HUES48 (cell line): Measurements from ENCODE around the gene CDK19.

Experiments
- H3K27ac ChIP-seq: one replicate; pipeline ENCODE4 v1.7.0; 2013; ENCODE audit warnings: low read depth, low read length, inconsistent platforms
- H3K27me3 ChIP-seq: 2 replicates; pipeline ENCODE4 v1.6.1; 2013; ENCODE audit warnings: mild to moderate bottlenecking, low read length; ENCODE audit not compliant: control insufficient read depth, insufficient read depth
- H3K36me3 ChIP-seq: 2 replicates; pipeline ENCODE4 v1.6.1; 2013; ENCODE audit warnings: low read length; ENCODE audit not compliant: control insufficient read depth, insufficient read depth
- H3K4me1 ChIP-seq: 2 replicates; pipeline ENCODE4 v1.6.1; 2013; ENCODE audit warnings: mild to moderate bottlenecking, low read length; ENCODE audit not compliant: control insufficient read depth, insufficient read depth
- H3K4me3 ChIP-seq: 2 replicates; pipeline ENCODE4 v1.5.1; 2013; ENCODE audit warnings: mild to moderate bottlenecking, low read depth, low read length
- H3K9ac ChIP-seq: 2 replicates; pipeline ENCODE4 v1.6.1; 2013; ENCODE audit warnings: mild to moderate bottlenecking, low read depth, low read length, moderate library complexity
- H3K9me3 ChIP-seq: 2 replicates; pipeline ENCODE4 v1.6.1; 2013; ENCODE audit warnings: low read length; ENCODE audit not compliant: control insufficient read depth, insufficient read depth

CDK19 gene

DNA sequence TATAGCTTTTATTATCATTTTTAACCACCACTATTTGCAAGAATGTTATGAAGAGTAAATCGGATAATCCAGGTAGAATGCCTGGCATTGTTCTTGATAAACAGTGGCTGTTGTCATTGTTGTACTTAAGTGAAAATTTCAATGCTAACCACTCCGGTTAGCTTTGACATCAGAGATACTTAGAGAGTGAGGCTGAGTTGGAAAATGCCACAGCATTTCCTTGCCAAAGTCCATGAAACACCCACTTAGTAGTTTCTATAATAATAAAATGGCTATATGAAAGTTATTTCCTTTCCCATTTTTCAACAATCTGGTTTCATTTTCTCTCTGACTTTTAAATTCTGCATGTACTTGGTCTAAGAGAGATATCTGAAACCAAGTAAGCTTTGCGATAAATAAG is 132.0 kb downstream of the CDK19 start:
- no peaks in the 10 kb centered on the region for H3K27me3 ChIP-seq
- H3K9me3 ChIP-seq: no peaks in the 10 kb centered on the region
- no peak overlapping the region for H3K9ac ChIP-seq
- H3K36me3 ChIP-seq: no peaks in the 10 kb centered on the region
- H3K4me1 ChIP-seq: no peaks in the 10 kb centered on the region; the same call in 1 of the 2 replicates
- H3K4me3 ChIP-seq: no peak overlapping the region
- no peak overlapping the region for H3K27ac ChIP-seq

GRCh38 chr6:110682460-110682853 is 132.8 kb downstream of the CDK19 start:
- H3K9ac ChIP-seq: no peak overlapping the region
- no peak overlapping the region for H3K27ac ChIP-seq
- H3K4me1 ChIP-seq: no peaks in the 10 kb centered on the region; the same call in 1 of the 2 replicates
- no peaks in the 10 kb centered on the region for H3K9me3 ChIP-seq
- no peaks in the 10 kb centered on the region for H3K27me3 ChIP-seq
- H3K4me3 ChIP-seq: no peak overlapping the region
- H3K36me3 ChIP-seq: no peaks in the 10 kb centered on the region

- no peaks in the 10 kb centered on the region for H3K36me3 ChIP-seq
- no peak overlapping the region for H3K9ac ChIP-seq
- H3K27ac ChIP-seq: no peak overlapping the region
- no peaks in the 10 kb centered on the region; the same call in 1 of the 2 replicates for H3K4me1 ChIP-seq
- no peaks in the 10 kb centered on the region for H3K27me3 ChIP-seq
- H3K4me3 ChIP-seq: no peak overlapping the region
- H3K9me3 ChIP-seq: no peaks in the 10 kb centered on the region
Observed at GRCh38 chr6:110681543-110682459, 133.5 kb downstream of the CDK19 start.

GRCh38 chr6:110676396-110676795 is 138.9 kb downstream of the CDK19 start:
- H3K27me3 ChIP-seq: no peaks in the 10 kb centered on the region
- no peak overlapping the region for H3K4me3 ChIP-seq
- no peak overlapping the region for H3K9ac ChIP-seq
- no peak overlapping the region for H3K27ac ChIP-seq
- no peaks in the 10 kb centered on the region for H3K9me3 ChIP-seq
- no peaks in the 10 kb centered on the region for H3K4me1 ChIP-seq
- no peaks in the 10 kb centered on the region for H3K36me3 ChIP-seq

GRCh38 chr6:110674096-110674495 is 141.2 kb downstream of the CDK19 start:
- Histone ChIP-seq H3K27ac (no peak overlapping the region), H3K4me3 (no peak overlapping the region), H3K4me1 (no peaks in the 10 kb centered on the region), H3K9ac (no peak overlapping the region), H3K9me3 (no peaks in the 10 kb centered on the region), H3K36me3 (no peaks in the 10 kb centered on the region), H3K27me3 (no peaks in the 10 kb centered on the region)

GRCh38 chr6:110672122-110672521 is 143.1 kb downstream of the CDK19 start:
- Histone ChIP-seq H3K36me3 (no peaks in the 10 kb centered on the region), H3K27ac (no peak overlapping the region), H3K9me3 (no peaks in the 10 kb centered on the region), H3K9ac (no peak overlapping the region), H3K27me3 (no peaks in the 10 kb centered on the region), H3K4me3 (no peak overlapping the region), H3K4me1 (no peaks in the 10 kb centered on the region)

DNA sequence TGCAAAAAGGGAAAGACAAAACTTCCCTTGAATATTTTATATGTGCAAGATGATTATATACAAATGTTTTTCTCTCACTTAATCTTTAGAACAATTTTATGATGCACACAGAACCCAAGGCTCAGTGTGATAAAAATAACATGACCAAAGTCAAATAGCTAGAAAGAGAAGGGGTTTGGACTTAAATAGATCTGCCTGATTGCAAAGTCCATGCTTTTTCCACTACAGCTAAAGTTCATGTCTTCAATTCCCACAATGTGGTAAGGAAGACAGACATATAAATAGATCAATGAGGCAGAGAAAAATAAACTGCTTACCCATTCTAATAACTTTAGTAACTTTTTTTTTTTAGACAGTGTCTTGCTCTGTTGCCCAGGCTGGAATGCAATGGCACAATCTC is 143.8 kb downstream of the CDK19 start:
- no peaks in the 10 kb centered on the region for H3K27me3 ChIP-seq
- no peak overlapping the region for H3K27ac ChIP-seq

GRCh38 chr6:110665600-110665999 is 149.7 kb downstream of the CDK19 start:
- Histone ChIP-seq H3K4me3 (no peak overlapping the region), H3K9ac (no peak overlapping the region), H3K36me3 (no peaks in the 10 kb centered on the region)

More for the DNA sequence above, 143.8 kb downstream of the CDK19 start:
- H3K36me3 ChIP-seq: no peaks in the 10 kb centered on the region
- no peak overlapping the region for H3K9ac ChIP-seq
- no peaks in the 10 kb centered on the region for H3K4me1 ChIP-seq
- no peaks in the 10 kb centered on the region for H3K9me3 ChIP-seq
- no peak overlapping the region for H3K4me3 ChIP-seq

GRCh38 chr6:110664933-110665332 is 150.3 kb downstream of the CDK19 start:
- Histone ChIP-seq H3K27me3 (no peaks in the 10 kb centered on the region), H3K9ac (no peak overlapping the region), H3K36me3 (no peaks in the 10 kb centered on the region), H3K4me1 (no peaks in the 10 kb centered on the region), H3K27ac (no peak overlapping the region), H3K4me3 (no peak overlapping the region), H3K9me3 (no peaks in the 10 kb centered on the region)

More at GRCh38 chr6:110665600-110665999, 149.7 kb downstream of the CDK19 start:
- Histone ChIP-seq H3K27me3 (no peaks in the 10 kb centered on the region), H3K9me3 (no peaks in the 10 kb centered on the region), H3K27ac (no peak overlapping the region), H3K4me1 (no peaks in the 10 kb centered on the region)

DNA sequence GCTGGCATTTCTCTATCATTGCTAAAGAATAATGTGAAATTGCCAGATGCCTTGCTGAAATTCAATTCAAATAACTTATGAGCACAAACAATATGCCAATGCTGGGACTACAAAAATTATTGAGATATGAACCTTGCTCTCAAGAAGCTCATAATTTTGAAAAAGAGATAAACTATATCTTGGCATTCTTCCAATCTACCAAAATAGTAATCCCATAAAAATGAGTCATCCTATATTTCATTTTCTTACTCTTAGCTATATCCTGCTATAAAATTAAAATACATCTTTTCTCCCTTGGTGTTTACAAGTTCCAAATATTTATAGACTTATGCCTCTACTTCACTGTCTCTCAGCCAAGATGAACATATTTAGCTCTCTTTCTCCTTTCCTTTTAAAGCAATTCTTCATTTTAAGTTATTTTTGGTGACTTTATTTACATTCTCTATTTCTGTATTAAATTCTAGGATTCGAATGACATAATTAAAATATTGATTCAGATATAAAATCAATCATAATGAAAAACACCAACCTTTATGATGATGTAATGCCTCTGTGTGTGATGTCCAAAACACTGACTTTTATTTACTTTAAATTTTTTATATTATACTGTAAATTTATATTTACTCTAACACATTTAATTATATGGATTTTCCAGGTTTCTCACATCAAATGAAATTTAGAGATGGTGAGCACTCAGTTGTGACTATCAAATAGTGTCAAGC is 152.6 kb downstream of the CDK19 start:
- Histone ChIP-seq H3K4me1 (no peaks in the 10 kb centered on the region), H3K4me3 (no peak overlapping the region), H3K36me3 (peaks cover 5% of the 10 kb centered on the region; the same call in 1 of the 2 replicates), H3K27ac (no peak overlapping the region), H3K9me3 (no peaks in the 10 kb centered on the region), H3K27me3 (no peaks in the 10 kb centered on the region), H3K9ac (no peak overlapping the region)

- Histone ChIP-seq H3K4me3 (no peak overlapping the region), H3K9me3 (no peaks in the 10 kb centered on the region), H3K36me3 (peaks cover 7% of the 10 kb centered on the region; the same call in 1 of the 2 replicates), H3K27me3 (no peaks in the 10 kb centered on the region), H3K27ac (no peak overlapping the region), H3K4me1 (peaks cover 8% of the 10 kb centered on the region), H3K9ac (no peak overlapping the region)
Observed at GRCh38 chr6:110661414-110661813, 153.9 kb downstream of the CDK19 start.
